Measurements from ENCODE around the gene COMMD6.

COMMD6 gene

GRCh38 chr13:75566658-75567057 lies 29.0 kb upstream of the COMMD6 start:
- peak; percentile 52 for TF ChIP-seq CTCF (IDR thresholded peaks at IDR 0.05; ENCODE audit: control extremely low read depth, extremely low read depth, low read depth, missing control alignments)
- ChIA-PET CTCF (no interaction called here), POLR2A (no interaction called here)
- no peak for DNase-seq (ENCODE audit: extremely low spot score)

- no peak for TF ChIP-seq CTCF (IDR thresholded peaks at IDR 0.05; ENCODE audit: control extremely low read depth, extremely low read depth, low read depth, missing control alignments)
- CTCF ChIA-PET = interaction anchor here (1.0 kb wide), 1 partner anchor 36 kb away, joined by 3 read pairs; no protein-coding TSS in a partner anchor
- no peak for DNase-seq (ENCODE audit: extremely low spot score)
- POLR2A ChIA-PET = no interaction called here
Measured at GRCh38 chr13:75558145-75558840, 20.7 kb upstream of the COMMD6 start.

GRCh38 chr13:75556961-75557360 lies 19.3 kb upstream of the COMMD6 start:
- CTCF ChIA-PET = interaction anchor here (0.7 to 1.1 kb wide), 2 partner anchors 14 to 19 kb away, joined by 3 to 4 read pairs; no protein-coding TSS in a partner anchor
- no peak for TF ChIP-seq CTCF (IDR thresholded peaks at IDR 0.05; ENCODE audit: control extremely low read depth, extremely low read depth, low read depth, missing control alignments)
- no peak for DNase-seq (ENCODE audit: extremely low spot score)
- POLR2A ChIA-PET = no interaction called here

- CTCF ChIA-PET = interaction anchor here (0.9 to 2.4 kb wide), 4 partner anchors 12 to 74 kb away, joined by 3 to 7 read pairs (median 5); partner anchors contain the start of gene TBC1D4
- no peak for TF ChIP-seq CTCF (IDR thresholded peaks at IDR 0.05; ENCODE audit: control extremely low read depth, extremely low read depth, low read depth, missing control alignments)
Measured at GRCh38 chr13:75555836-75556235, 18.2 kb upstream of the COMMD6 start.

GRCh38 chr13:75554981-75555380 lies 17.3 kb upstream of the COMMD6 start:
- CTCF ChIA-PET = interaction anchor here (0.9 to 2.4 kb wide), 5 partner anchors 12 to 153 kb away, joined by 3 to 7 read pairs (median 3); partner anchors contain the start of gene TBC1D4
- TF ChIP-seq CTCF (IDR thresholded peaks at IDR 0.05; ENCODE audit: control extremely low read depth, extremely low read depth, low read depth, missing control alignments) = no peak

More at GRCh38 chr13:75555836-75556235, 18.2 kb upstream of the COMMD6 start:
- POLR2A ChIA-PET = no interaction called here
- no peak for DNase-seq (ENCODE audit: extremely low spot score)

GRCh38 chr13:75554464-75554863 lies 16.8 kb upstream of the COMMD6 start:
- no peak for DNase-seq (ENCODE audit: extremely low spot score)
- no peak for TF ChIP-seq CTCF (IDR thresholded peaks at IDR 0.05; ENCODE audit: control extremely low read depth, extremely low read depth, low read depth, missing control alignments)
- CTCF ChIA-PET = interaction anchor here (0.9 to 2.4 kb wide), 5 partner anchors 11 to 152 kb away, joined by 3 to 7 read pairs (median 4); no protein-coding TSS in a partner anchor
- POLR2A ChIA-PET = no interaction called here

More at GRCh38 chr13:75554981-75555380, 17.3 kb upstream of the COMMD6 start:
- POLR2A ChIA-PET = no interaction called here
- no peak for DNase-seq (ENCODE audit: extremely low spot score)
